Mucosa of gallbladder (tissue), 1 donor: Measurements from ENCODE around the gene OR2Z1. TPM values are rescaled to one million over a fixed set of nuclear protein-coding genes. Genes with fewer than 3 reads are reported as not detected.
"Not testable (repeated sequence)": the region's sequence is repeated elsewhere in the genome, so short reads cannot be mapped to it uniquely, and the experiment has no call there.

Experiments
- DNase-seq: peaks from one replicate; pipeline ENCODE4 v3.0.0-alpha.2; 2020; ENCODE audit warnings: low spot score
- total RNA-seq: library from RNA; stranded (reverse); gene quantifications from one replicate; pipeline ENCODE4 v1.2.1, GENCODE V29; 2021
- donor health status: DM: no; HTN: no; CAD: no.

Gene OR2Z1
- total RNA-seq, 1 donor from 2014 or later, result not detected

DNA sequence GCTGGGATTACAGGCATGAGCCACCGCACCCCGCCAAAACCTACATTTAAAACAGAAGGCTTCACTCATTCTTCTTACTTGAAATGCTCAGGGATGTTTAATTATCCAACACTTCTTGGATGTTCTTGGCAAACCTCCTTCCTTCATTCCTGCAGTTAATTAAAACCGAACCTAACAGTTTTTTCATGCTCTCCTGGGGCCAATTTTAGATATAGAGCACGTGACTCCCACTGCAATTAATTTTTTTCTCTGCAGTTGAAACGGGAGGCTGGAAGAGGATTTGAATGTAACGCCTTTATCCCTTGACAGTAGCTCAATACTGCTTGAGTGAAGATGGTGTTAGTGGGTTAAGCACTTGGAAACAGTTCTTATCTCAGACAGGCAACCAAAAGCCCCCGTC lies 18.2 kb upstream of the OR2Z1 start:
- no peak for DNase-seq

GRCh38 chr19:8705304-8705703 lies 16.1 kb upstream of the OR2Z1 start:
- not testable (repeated sequence) for DNase-seq

DNA sequence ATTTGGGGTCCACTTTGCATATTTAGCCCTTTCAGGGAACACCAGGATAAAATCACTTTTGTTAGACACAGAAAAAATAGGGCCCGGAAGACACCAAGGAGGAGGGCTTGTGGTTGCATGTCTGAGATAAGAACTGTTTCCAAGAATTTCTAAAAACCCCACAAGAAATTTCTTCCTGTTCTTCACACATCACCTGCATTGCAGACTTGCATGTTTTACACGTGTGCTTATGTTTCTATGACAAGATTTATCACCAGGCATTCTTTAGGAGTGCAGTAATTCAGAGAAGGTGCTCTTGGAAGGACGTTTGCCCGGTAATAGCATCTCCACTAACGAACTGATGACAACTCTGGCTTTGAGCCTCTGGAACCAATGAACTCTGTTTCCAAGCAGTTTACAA lies 15.7 kb upstream of the OR2Z1 start:
- no peak for DNase-seq

DNA sequence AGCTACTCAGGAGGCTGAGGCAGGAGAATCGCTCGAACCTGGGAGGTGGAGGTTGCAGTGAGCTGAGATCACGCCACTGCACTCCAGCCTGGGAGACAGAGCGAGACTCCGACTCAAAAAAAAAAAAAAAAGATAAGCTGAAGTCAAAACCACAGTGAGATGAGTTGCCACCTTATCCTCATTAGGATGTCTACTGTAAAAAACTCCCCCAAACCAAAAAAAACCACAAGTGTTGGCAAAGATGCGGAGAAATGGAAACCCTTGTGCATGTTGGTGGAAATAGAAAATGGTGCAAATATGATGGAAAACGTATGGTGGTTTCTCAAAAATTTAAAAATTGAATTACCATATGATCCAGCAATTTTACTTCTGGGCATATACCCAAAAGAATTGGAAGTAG lies 11.1 kb upstream of the OR2Z1 start:
- not testable (repeated sequence) for DNase-seq

DNA sequence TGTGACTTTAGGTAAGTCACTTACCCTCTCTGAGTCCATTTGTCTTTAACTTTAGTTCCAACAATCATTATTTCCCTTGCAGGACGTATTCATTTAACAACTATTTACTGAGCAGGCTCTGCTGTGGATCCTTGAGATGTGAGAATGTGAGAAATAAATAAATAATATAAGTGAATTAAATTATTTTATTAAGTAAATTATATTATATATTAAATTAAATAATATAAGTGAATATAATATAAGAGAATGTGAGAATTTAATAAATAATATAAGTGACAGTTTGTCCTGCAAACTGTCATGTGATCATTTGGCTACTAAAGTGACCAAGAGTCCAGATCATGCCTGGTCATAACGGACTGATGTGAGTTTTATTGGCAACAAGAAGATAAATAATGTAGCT lies 598 bp downstream of the OR2Z1 start:
- no peak for DNase-seq

GRCh38 chr19:8724276-8724675 lies 2.8 kb downstream of the OR2Z1 start:
- DNase-seq, result no peak

DNA sequence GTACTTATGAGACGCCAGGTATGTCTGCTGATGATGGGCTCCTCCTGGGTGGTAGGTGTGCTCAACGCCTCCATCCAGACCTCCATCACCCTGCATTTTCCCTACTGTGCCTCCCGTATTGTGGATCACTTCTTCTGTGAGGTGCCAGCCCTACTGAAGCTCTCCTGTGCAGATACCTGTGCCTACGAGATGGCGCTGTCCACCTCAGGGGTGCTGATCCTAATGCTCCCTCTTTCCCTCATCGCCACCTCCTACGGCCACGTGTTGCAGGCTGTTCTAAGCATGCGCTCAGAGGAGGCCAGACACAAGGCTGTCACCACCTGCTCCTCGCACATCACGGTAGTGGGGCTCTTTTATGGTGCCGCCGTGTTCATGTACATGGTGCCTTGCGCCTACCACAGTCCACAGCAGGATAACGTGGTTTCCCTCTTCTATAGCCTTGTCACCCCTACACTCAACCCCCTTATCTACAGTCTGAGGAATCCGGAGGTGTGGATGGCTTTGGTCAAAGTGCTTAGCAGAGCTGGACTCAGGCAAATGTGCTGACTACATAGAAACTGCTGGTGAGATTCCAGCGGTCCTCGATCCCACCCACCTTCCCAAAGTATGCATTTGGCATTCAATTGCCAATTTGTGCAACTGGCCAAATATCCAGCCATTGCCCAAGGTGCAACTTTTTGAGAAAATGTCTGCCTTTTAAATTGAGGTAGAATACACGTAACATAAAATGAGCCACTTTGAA lies 10.2 kb downstream of the OR2Z1 start:
- no peak for DNase-seq

DNA sequence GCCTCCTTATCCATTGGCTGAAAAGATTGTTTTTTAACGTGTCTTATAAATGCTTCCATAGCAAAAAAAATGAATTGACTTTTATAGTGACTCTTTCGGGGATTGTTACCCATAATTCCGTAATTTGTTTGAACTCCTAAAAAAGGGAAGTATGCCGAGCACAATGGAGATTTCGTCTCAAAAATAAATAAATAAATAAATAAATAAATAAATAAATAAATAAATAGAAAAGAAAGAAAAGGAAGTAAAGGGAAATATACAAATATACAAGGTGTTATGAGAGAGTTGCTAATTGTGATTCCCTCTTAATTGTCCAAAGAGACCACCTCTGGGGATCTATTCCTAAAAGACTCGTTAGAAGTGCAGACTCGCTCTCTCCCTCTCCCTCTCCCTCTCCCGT lies 16.9 kb downstream of the OR2Z1 start:
- no peak for DNase-seq

DNA sequence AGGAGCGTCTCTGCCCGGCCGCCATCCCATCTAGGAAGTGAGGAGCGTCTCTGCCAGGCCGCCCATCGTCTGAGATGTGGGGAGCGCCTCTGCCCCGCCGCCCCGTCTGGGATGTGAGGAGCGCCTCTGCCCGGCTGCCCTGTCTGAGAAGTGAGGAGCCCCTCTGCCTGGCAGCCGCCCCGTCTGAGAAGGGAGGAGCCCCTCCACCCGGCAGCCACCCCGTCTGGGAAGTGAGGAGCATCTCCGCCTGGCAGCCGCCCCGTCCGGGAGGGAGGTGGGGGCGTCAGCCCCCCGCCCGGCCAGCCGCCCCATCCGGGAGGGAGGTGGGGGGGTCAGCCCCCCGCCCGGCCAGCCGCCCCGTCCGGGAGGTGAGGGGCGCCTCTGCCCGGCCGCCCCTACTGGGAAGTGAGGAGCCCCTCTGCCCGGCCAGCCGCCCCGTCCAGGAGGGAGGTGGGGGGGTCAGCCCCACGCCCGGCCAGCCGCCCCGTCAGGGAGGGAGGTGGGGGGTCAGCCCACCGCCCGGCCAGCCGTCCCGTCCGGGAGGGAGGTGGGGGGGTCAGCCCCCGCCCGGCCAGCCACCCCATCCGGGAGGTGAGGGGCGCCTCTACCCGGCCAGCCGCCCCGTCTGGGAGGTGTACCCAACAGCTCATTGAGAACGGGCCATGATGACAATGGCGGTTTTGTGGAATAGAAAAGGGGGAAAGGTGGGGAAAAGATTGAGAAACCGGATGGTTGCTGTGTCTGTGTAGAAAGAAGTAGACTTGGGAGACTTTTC lies 18.0 kb downstream of the OR2Z1 start:
- DNase-seq, result not testable (repeated sequence)

GRCh38 chr19:8767257-8767656 lies 45.8 kb downstream of the OR2Z1 start:
- DNase-seq, result not testable (repeated sequence)

DNA sequence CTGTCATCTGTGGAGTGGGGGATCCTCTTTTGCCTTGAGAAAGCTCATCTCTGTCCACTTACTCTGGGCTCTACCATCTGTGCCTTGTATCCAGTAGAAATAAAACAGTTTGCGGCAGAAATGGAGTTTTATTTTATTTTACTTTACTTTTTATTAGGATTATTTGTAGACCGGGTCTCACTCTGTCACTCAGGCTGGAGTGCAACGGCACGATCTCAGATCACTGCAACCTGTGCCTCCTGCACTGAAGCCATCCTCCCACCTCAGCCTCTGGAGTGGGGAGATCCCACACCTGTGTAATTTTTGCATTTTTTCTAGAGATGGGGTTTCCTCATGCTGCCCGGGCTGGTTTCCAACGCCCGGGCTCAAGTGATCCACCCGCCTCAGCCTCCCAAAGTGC lies 47.8 kb downstream of the OR2Z1 start:
- not testable (repeated sequence) for DNase-seq

- DNase-seq, result not testable (repeated sequence)
These were observed 52.2 kb downstream of the OR2Z1 start for GRCh38 chr19:8773587-8773986.

Other genes starting within 250 kb of the OR2Z1 start
- gene PRAM1, start 219.0 kb upstream of the OR2Z1 start, total RNA-seq, result 4.8 TPM
- 32.8 TPM for gene ZNF414, start 207.5 kb upstream of the OR2Z1 start, total RNA-seq
- gene MYO1F, start 144.2 kb upstream of the OR2Z1 start, total RNA-seq, result 47.2 TPM
- 32.6 TPM for gene ADAMTS10, start 110.9 kb upstream of the OR2Z1 start, total RNA-seq
- gene NFILZ, start 91.0 kb upstream of the OR2Z1 start, total RNA-seq, result not detected
- not detected for gene ACTL9, start 22.8 kb upstream of the OR2Z1 start, total RNA-seq
- 27.9 TPM for gene ZNF558, start 110.7 kb downstream of the OR2Z1 start, total RNA-seq
- not detected for gene MBD3L1, start 110.7 kb downstream of the OR2Z1 start, total RNA-seq